Endothelial cell of umbilical vein (primary cell): ENCODE data around the gene AP5S1. TPM values are rescaled to one million over a fixed set of nuclear protein-coding genes. Genes with fewer than 3 reads are reported as not detected.

Experiments used
- BruUV-seq: library from RNA; stranded (reverse); fragments of 400-500 nt; replicated peaks from 2 replicates; lab custom pipeline; 2021; lab: Mats Ljungman, UMichigan
- CTCF ChIA-PET: fragments of 300-600, 350-600 bp; sonication (Branson Sonifier 250); formaldehyde crosslinking; loops from one replicate; lab custom pipeline; 2021; ENCODE audit warnings: antibody characterized with exemption, inconsistent platforms; lab: Charles Lee
- POLR2A ChIA-PET: fragments of 300-600, 350-600 bp; sonication (Branson Sonifier 250); formaldehyde crosslinking; loops from one replicate; lab custom pipeline; 2021; ENCODE audit warnings: antibody characterized with exemption, inconsistent platforms; lab: Charles Lee
- DNase-seq: peaks from one replicate; pipeline ENCODE4 v3.0.0-alpha.2; 2011; ENCODE audit warnings: low read depth, low spot score
- FAIRE-seq: peaks from 2 replicates; lab custom pipeline; 2011; peaks lifted over from hg19 to GRCh38; lab: Jason Lieb, UNC
- H2AFZ ChIP-seq: 2 replicates; pipeline ENCODE4 v1.6.0; 2012; ENCODE audit warnings: low read depth, low read length, control low read depth, inconsistent platforms
- H3K27ac ChIP-seq: 2 replicates; pipeline ENCODE4 v1.5.1; 2011; ENCODE audit warnings: low read depth, mild to moderate bottlenecking, control low read depth, low read length, moderate library complexity; ENCODE audit not compliant: insufficient read depth
- H3K27me3 ChIP-seq, 2 experiments: 2 replicates each; pipeline versions ENCODE4 v1.6.0 to v1.6.1; 2011; ENCODE audit warnings: low read length in 2 of 2, mixed read lengths in 1 of 2; ENCODE audit not compliant: control insufficient read depth in 2 of 2, insufficient read depth in 2 of 2
- H3K36me3 ChIP-seq, 2 experiments: 2 replicates in 1 of 2; 3 replicates in 1 of 2; pipeline ENCODE4 v1.5.1; 2011; ENCODE audit warnings: low read length in 2 of 2, mild to moderate bottlenecking in 1 of 2, moderate library complexity in 1 of 2; ENCODE audit not compliant: control insufficient read depth in 2 of 2, insufficient read depth in 2 of 2; ENCODE audit errors: extremely low read depth in 1 of 2
- H3K4me1 ChIP-seq: 3 replicates; pipeline ENCODE4 v1.5.1; 2011; ENCODE audit warnings: mild to moderate bottlenecking, low read length; ENCODE audit not compliant: control insufficient read depth, insufficient read depth; ENCODE audit errors: extremely low read depth
- H3K4me2 ChIP-seq: 2 replicates; pipeline ENCODE4 v1.6.1; 2011; ENCODE audit warnings: low read length, control low read depth, mixed read lengths; ENCODE audit not compliant: insufficient read depth
- H3K4me3 ChIP-seq, 3 experiments: fragments of 200-600 bp in 1 of 3; sonication (generic), shearing (Covaris generic) in 1 of 3; replicated peaks in 1 of 3; 2 replicates each; pipeline ENCODE4 v1.5.1; 2011 to 2016; ENCODE audit warnings: control low read depth in 3 of 3, low read length in 3 of 3, mild to moderate bottlenecking in 2 of 3, inconsistent platforms in 1 of 3, low read depth in 1 of 3, moderate library complexity in 1 of 3; ENCODE audit not compliant: insufficient read depth in 1 of 3
- H3K79me2 ChIP-seq: 2 replicates; pipeline ENCODE4 v1.6.0; 2012; ENCODE audit warnings: low read length, inconsistent platforms; ENCODE audit not compliant: control insufficient read depth, insufficient read depth
- H3K9ac ChIP-seq: replicated peaks from 2 replicates; pipeline ENCODE3; 2011; ENCODE audit warnings: low read length, control low read depth; ENCODE audit not compliant: insufficient read depth; ENCODE audit errors: extremely low read depth
- H3K9me1 ChIP-seq: replicated peaks from 3 replicates; pipeline ENCODE4 v1.6.0; 2011; ENCODE audit warnings: mild to moderate bottlenecking, low read length; ENCODE audit not compliant: control insufficient read depth, insufficient read depth; ENCODE audit errors: extremely low read depth
- H3K9me3 ChIP-seq: replicated peaks from 2 replicates; pipeline ENCODE4 v1.5.1; 2012; ENCODE audit warnings: low read length, inconsistent platforms; ENCODE audit not compliant: control insufficient read depth, insufficient read depth
- H4K20me1 ChIP-seq: replicated peaks from 2 replicates; pipeline ENCODE3; 2011; ENCODE audit warnings: mild to moderate bottlenecking, low read length; ENCODE audit not compliant: control insufficient read depth, insufficient read depth; ENCODE audit errors: extremely low read depth
- EZH2 ChIP-seq: IDR thresholded peaks from 2 replicates; pipeline ENCODE4 v1.6.1; 2012; ENCODE audit warnings: borderline replicate concordance, low read depth, mild to moderate bottlenecking, moderate library complexity, low read length, inconsistent platforms; ENCODE audit not compliant: severe bottlenecking
- FOS ChIP-seq: IDR thresholded peaks from 2 replicates; pipeline ENCODE4 v1.6.1; 2011; ENCODE audit warnings: mild to moderate bottlenecking, low read length, moderate library complexity, borderline replicate concordance; ENCODE audit not compliant: insufficient read depth
- GATA2 ChIP-seq: IDR thresholded peaks from 2 replicates; pipeline ENCODE4 v1.7.0; 2011; ENCODE audit warnings: low read depth, mild to moderate bottlenecking, moderate library complexity, mixed read lengths, low read length; ENCODE audit not compliant: insufficient read length, insufficient read depth
- JUN ChIP-seq: IDR thresholded peaks from 2 replicates; pipeline ENCODE4 v1.6.1; 2011; ENCODE audit warnings: borderline replicate concordance, low read depth; ENCODE audit not compliant: insufficient read length, insufficient read depth
- MYC ChIP-seq: IDR thresholded peaks from one replicate; pipeline ENCODE4 v1.6.1; 2011; ENCODE audit warnings: mild to moderate bottlenecking, low read depth, low read length
- POLR2A ChIP-seq: IDR thresholded peaks from 2 replicates; pipeline ENCODE4 v1.6.1; 2012; ENCODE audit warnings: low read depth, mild to moderate bottlenecking, control low read depth, low read length
- POLR2AphosphoS5 ChIP-seq: IDR thresholded peaks from 2 replicates; pipeline ENCODE4 v1.6.1; 2012; ENCODE audit warnings: low read depth, mild to moderate bottlenecking, control low read depth, low read length, moderate library complexity; ENCODE audit not compliant: insufficient read depth
- dilution Hi-C: fragments of 300-500 bp; cut with MboI; formaldehyde crosslinking; loops from one replicate; pipeline ENCODE4 v1.15.0; 2019; ENCODE audit warnings: low sequenced_read_pairs; ENCODE audit not compliant: extremely low pct_ligation_motif_present
- intact Hi-C: fragments of 100-400 bp; cut with micrococcal nuclease; formaldehyde crosslinking; loops from one replicate; pipeline ENCODE4 v1.10.0; 2022
- polyA plus RNA-seq, 4 experiments: library from polyadenylated mRNA; depleted of rRNA in 3 of 4; stranded (reverse) in 3 of 4; unstranded in 1 of 4; fragments of >200 nt; gene quantifications; 2 replicates each; pipeline versions ENCODE4 v1.2.1 to v1.2.3, GENCODE V29; 2011 to 2012; ENCODE audit warnings: missing spikeins in 1 of 4
- total RNA-seq: library from RNA; stranded (reverse); gene quantifications from 2 replicates; pipeline ENCODE4 v1.2.3, GENCODE V29; 2021
- TF ChIP-seq, protein P1 (sequence below), 2 donors: IDR thresholded peaks; 1 replicate in 1 of 2; 2 replicates in 1 of 2; pipeline ENCODE4 v1.5.1; 2011; ENCODE audit warnings: low read length in 2 of 2, mild to moderate bottlenecking in 2 of 2, moderate library complexity in 2 of 2, control low read depth in 1 of 2, inconsistent platforms in 1 of 2, low read depth in 1 of 2; ENCODE audit not compliant: insufficient read depth in 1 of 2; ENCODE audit errors: extremely low read depth in 1 of 2
- TF ChIP-seq, protein P2 (sequence below): IDR thresholded peaks from 2 replicates; pipeline ENCODE4 v1.6.1; 2011; ENCODE audit not compliant: insufficient read depth, insufficient read length

The AP5S1 gene
- total and polyA plus RNA-seq, 2 donors (not counting 3 experiments of a cell fraction or from before 2014, with no cell fraction given) = 15.7 to 22.0 TPM

DNA sequence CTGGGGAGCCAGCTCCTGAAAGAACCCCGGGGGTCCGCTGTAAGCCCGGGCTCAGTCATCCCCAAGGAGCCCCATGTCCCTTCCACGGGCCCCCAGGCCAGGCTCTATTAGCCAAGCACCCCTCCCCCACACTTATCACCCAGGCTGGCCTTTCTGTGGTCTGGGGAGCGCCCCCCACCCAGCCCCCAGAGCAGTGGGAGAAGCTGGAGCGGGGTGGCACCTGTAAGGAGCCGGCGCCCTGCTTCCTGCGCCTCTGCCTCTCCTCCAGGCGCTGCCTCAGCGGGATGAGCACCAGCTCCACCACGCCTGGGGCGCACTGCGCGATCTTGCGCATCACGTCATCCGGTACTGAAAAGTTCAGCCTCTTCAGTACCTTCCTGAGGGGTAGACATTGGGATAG is 41.4 kb upstream of the AP5S1 start:
- no peak overlapping the region for H3K4me2 ChIP-seq
- TF ChIP-seq JUN (no peak), EZH2 (no peak), FOS (no peak), GATA2 (no peak), POLR2A (no peak), MYC (no peak), POLR2AphosphoS5 (no peak)
- TF ChIP-seq, protein P1, sequence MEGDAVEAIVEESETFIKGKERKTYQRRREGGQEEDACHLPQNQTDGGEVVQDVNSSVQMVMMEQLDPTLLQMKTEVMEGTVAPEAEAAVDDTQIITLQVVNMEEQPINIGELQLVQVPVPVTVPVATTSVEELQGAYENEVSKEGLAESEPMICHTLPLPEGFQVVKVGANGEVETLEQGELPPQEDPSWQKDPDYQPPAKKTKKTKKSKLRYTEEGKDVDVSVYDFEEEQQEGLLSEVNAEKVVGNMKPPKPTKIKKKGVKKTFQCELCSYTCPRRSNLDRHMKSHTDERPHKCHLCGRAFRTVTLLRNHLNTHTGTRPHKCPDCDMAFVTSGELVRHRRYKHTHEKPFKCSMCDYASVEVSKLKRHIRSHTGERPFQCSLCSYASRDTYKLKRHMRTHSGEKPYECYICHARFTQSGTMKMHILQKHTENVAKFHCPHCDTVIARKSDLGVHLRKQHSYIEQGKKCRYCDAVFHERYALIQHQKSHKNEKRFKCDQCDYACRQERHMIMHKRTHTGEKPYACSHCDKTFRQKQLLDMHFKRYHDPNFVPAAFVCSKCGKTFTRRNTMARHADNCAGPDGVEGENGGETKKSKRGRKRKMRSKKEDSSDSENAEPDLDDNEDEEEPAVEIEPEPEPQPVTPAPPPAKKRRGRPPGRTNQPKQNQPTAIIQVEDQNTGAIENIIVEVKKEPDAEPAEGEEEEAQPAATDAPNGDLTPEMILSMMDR (IDR thresholded peaks at IDR 0.05; ENCODE audit: extremely low read depth in 1 of 2, insufficient read depth in 1 of 2, low read depth in 1 of 2, low read length in 2 of 2) = no peak
- TF ChIP-seq, protein P2, sequence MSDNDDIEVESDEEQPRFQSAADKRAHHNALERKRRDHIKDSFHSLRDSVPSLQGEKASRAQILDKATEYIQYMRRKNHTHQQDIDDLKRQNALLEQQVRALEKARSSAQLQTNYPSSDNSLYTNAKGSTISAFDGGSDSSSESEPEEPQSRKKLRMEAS = no peak
- CTCF ChIA-PET = interaction anchor here (0.9 to 3.3 kb wide), 7 partner anchors 10 to 102 kb away, joined by 3 to 34 read pairs (median 7); partner anchors contain the start of gene ADISSP
- no peaks in the 10 kb centered on the region for H3K9me3 ChIP-seq
- no TSS peak for BruUV-seq
- FAIRE-seq (no peak), DNase-seq (no peak)
- no peaks in the 10 kb centered on the region for H3K9me1 ChIP-seq
- POLR2A ChIA-PET = no interaction called here
- dilution Hi-C loops (no loop called here), intact Hi-C loops (no loop called here)
- H3K79me2 ChIP-seq = peaks cover 10% of the 10 kb centered on the region
- H4K20me1 ChIP-seq = no peaks in the 10 kb centered on the region
- H2AFZ ChIP-seq = no peak overlapping the region
- no peak overlapping the region for H3K4me3 ChIP-seq
- no peak overlapping the region for H3K9ac ChIP-seq
- H3K27me3 ChIP-seq = peaks cover 8 to 19% of the 10 kb centered on the region in 2 experiments
- H3K27ac ChIP-seq = no peak overlapping the region
- H3K36me3 ChIP-seq = no peaks in the 10 kb centered on the region
- peaks cover 15% of the 10 kb centered on the region for H3K4me1 ChIP-seq
